Epithelial cell of proximal tubule (primary cell): ENCODE data around the gene MLF2. TPM values are rescaled to one million over a fixed set of nuclear protein-coding genes. Genes with fewer than 3 reads are reported as not detected.

Source experiments
- DNase-seq: peaks from one replicate; pipeline ENCODE4 v3.0.0-alpha.2; 2011; ENCODE audit warnings: low read depth
- H3K4me3 ChIP-seq: 2 replicates; pipeline ENCODE4 v1.5.1; 2011; ENCODE audit warnings: low read depth, mild to moderate bottlenecking, low read length
- total RNA-seq: library from RNA; depleted of rRNA; stranded (reverse); fragments of >200 nt; gene quantifications from 2 replicates; pipeline ENCODE4 v1.2.3, GENCODE V29; 2015
- TF ChIP-seq, protein P1 (sequence below): conservative IDR thresholded peaks from 2 replicates; pipeline ENCODE4 v1.5.1; 2012; ENCODE audit warnings: low read depth, mild to moderate bottlenecking, low read length

The MLF2 gene, protein sequence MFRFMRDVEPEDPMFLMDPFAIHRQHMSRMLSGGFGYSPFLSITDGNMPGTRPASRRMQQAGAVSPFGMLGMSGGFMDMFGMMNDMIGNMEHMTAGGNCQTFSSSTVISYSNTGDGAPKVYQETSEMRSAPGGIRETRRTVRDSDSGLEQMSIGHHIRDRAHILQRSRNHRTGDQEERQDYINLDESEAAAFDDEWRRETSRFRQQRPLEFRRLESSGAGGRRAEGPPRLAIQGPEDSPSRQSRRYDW
- 185 and 294 TPM in 2 replicates for total RNA-seq

- peak within 1 kb of the TSS; percentile 78 for H3K4me3 ChIP-seq
- TF ChIP-seq, protein P1, sequence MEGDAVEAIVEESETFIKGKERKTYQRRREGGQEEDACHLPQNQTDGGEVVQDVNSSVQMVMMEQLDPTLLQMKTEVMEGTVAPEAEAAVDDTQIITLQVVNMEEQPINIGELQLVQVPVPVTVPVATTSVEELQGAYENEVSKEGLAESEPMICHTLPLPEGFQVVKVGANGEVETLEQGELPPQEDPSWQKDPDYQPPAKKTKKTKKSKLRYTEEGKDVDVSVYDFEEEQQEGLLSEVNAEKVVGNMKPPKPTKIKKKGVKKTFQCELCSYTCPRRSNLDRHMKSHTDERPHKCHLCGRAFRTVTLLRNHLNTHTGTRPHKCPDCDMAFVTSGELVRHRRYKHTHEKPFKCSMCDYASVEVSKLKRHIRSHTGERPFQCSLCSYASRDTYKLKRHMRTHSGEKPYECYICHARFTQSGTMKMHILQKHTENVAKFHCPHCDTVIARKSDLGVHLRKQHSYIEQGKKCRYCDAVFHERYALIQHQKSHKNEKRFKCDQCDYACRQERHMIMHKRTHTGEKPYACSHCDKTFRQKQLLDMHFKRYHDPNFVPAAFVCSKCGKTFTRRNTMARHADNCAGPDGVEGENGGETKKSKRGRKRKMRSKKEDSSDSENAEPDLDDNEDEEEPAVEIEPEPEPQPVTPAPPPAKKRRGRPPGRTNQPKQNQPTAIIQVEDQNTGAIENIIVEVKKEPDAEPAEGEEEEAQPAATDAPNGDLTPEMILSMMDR: peak; percentile 98
- DNase-seq: peak; percentile 81
These were observed at the start of gene MLF2 for GRCh38 chr12:6752921-6753771. Gene MLF2 (minus strand): TSS chr12:6753141. CDS start chr12:6752334, 807 bp downstream.

GRCh38 chr12:6799147-6799546 is 46.2 kb upstream of the MLF2 start:
- DNase-seq: no peak
- TF ChIP-seq, protein P1: no peak
- H3K4me3 ChIP-seq: no peak overlapping the region

GRCh38 chr12:6796576-6796975 is 43.6 kb upstream of the MLF2 start:
- H3K4me3 ChIP-seq: no peak overlapping the region
- DNase-seq: no peak
- TF ChIP-seq, protein P1: no peak

- no peak overlapping the region for H3K4me3 ChIP-seq
- TF ChIP-seq, protein P1: no peak
- DNase-seq: no peak
These were observed 42.1 kb upstream of the MLF2 start for GRCh38 chr12:6795088-6795487.

- no peak overlapping the region for H3K4me3 ChIP-seq
- no peak for DNase-seq
- TF ChIP-seq, protein P1: no peak
These were observed 39.7 kb upstream of the MLF2 start for GRCh38 chr12:6792522-6793201.

GRCh38 chr12:6791931-6792520 is 39.1 kb upstream of the MLF2 start:
- no peak overlapping the region for H3K4me3 ChIP-seq
- DNase-seq: no peak
- TF ChIP-seq, protein P1: no peak
